AG08395 (cell line): ENCODE results near the gene CD70.
"Not testable (repeated sequence)": the region's sequence is repeated elsewhere in the genome, so short reads cannot be mapped to it uniquely, and the experiment has no call there.

Source experiments
- DNase-seq: peaks from one replicate; pipeline ENCODE4 v3.0.0; 2012; ENCODE audit warnings: mixed read lengths, low spot score

The CD70 gene

GRCh38 chr19:6570764-6571163 lies 20.2 kb downstream of the CD70 start:
- no peak for DNase-seq

GRCh38 chr19:6568816-6569215 lies 22.1 kb downstream of the CD70 start:
- no peak for DNase-seq

GRCh38 chr19:6568010-6568526 lies 22.9 kb downstream of the CD70 start:
- DNase-seq, result no peak

GRCh38 chr19:6566727-6567126 lies 24.2 kb downstream of the CD70 start:
- DNase-seq, result not testable (repeated sequence)

- DNase-seq, result peak; percentile 37
Measured at GRCh38 chr19:6564393-6564792, 26.6 kb downstream of the CD70 start.

GRCh38 chr19:6562437-6562836 lies 28.5 kb downstream of the CD70 start:
- DNase-seq, result not testable (repeated sequence)

- DNase-seq, result no peak
Measured at GRCh38 chr19:6556480-6557195, 34.3 kb downstream of the CD70 start.

GRCh38 chr19:6556043-6556449 lies 34.9 kb downstream of the CD70 start:
- DNase-seq, result no peak

GRCh38 chr19:6551607-6552450 lies 39.1 kb downstream of the CD70 start:
- DNase-seq, result peak; percentile 38

GRCh38 chr19:6551091-6551490 lies 39.9 kb downstream of the CD70 start:
- DNase-seq, result no peak

- DNase-seq, result not testable (repeated sequence)
Measured at GRCh38 chr19:6550679-6551078, 40.3 kb downstream of the CD70 start.

GRCh38 chr19:6543866-6544347 lies 47.0 kb downstream of the CD70 start:
- no peak for DNase-seq

GRCh38 chr19:6540918-6541689 lies 49.8 kb downstream of the CD70 start:
- no peak for DNase-seq

- DNase-seq, result no peak
Measured at GRCh38 chr19:6539514-6539913, 51.4 kb downstream of the CD70 start.
